ENCODE measurements around the gene CDC20B.
A peak's percentile ranks its signal among the peaks of the same experiment; 100 is the strongest.
"Not testable (repeated sequence)": the region's sequence is repeated elsewhere in the genome, so short reads cannot be mapped to it uniquely, and the experiment has no call there.

The CDC20B gene

GRCh38 chr5:55102348-55102747 lies 70.6 kb downstream of the CDC20B start, which contains the start of gene GZMA:
Gene GZMA, plus strand, starts transcription at chr5:55102646. Its CDS starts 37 bp downstream, at chr5:55102683.
- Histone ChIP-seq H4K20me1 (ENCODE audit: insufficient read depth, low read length) (no peaks in the 10 kb centered on the region), H3K27me3 (ENCODE audit: insufficient read depth, low read length, poor library complexity) (no peaks in the 10 kb centered on the region), H3K4me3 (ENCODE audit: low read depth in 1 of 2, low read length in 2 of 2) (peak within 1 kb of the TSS in 1 of 2 experiments; percentile 50; a peak in 2 of 4 replicates), H3K4me2 (ENCODE audit: insufficient read depth, low read length) (peak within 1 kb of the TSS; percentile 70), H3K9ac (ENCODE audit: low read depth, low read length) (peak within 1 kb of the TSS; percentile 38), H3K36me3 (ENCODE audit: insufficient read depth, low read length) (no peaks in the 10 kb centered on the region), H3K9me3 (ENCODE audit: insufficient read depth, low read length, severe bottlenecking) (no peaks in the 10 kb centered on the region), H3K4me1 (ENCODE audit: insufficient read depth, low read length) (peaks cover 46% of the 10 kb centered on the region), H3K79me2 (ENCODE audit: insufficient read depth, low read length) (no peaks in the 10 kb centered on the region), H3K27ac (ENCODE audit: low read length) (peak within 1 kb of the TSS; percentile 83), H2AFZ (ENCODE audit: low read depth, low read length) (no peak within 1 kb of the TSS)
- ATAC-seq (ENCODE audit: insufficient read depth, low read depth) (peak; percentile 89), DNase-seq (peak; percentile 74)
- TF ChIP-seq EZH2 (IDR thresholded peaks at IDR 0.05; ENCODE audit: borderline replicate concordance, low read depth, low read length, severe bottlenecking): no peak
- TF ChIP-seq, protein P1, sequence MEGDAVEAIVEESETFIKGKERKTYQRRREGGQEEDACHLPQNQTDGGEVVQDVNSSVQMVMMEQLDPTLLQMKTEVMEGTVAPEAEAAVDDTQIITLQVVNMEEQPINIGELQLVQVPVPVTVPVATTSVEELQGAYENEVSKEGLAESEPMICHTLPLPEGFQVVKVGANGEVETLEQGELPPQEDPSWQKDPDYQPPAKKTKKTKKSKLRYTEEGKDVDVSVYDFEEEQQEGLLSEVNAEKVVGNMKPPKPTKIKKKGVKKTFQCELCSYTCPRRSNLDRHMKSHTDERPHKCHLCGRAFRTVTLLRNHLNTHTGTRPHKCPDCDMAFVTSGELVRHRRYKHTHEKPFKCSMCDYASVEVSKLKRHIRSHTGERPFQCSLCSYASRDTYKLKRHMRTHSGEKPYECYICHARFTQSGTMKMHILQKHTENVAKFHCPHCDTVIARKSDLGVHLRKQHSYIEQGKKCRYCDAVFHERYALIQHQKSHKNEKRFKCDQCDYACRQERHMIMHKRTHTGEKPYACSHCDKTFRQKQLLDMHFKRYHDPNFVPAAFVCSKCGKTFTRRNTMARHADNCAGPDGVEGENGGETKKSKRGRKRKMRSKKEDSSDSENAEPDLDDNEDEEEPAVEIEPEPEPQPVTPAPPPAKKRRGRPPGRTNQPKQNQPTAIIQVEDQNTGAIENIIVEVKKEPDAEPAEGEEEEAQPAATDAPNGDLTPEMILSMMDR (IDR thresholded peaks at IDR 0.05; ENCODE audit: borderline replicate concordance, extremely low read depth, low read length, poor library complexity, severe bottlenecking): peak; percentile 46

DNA sequence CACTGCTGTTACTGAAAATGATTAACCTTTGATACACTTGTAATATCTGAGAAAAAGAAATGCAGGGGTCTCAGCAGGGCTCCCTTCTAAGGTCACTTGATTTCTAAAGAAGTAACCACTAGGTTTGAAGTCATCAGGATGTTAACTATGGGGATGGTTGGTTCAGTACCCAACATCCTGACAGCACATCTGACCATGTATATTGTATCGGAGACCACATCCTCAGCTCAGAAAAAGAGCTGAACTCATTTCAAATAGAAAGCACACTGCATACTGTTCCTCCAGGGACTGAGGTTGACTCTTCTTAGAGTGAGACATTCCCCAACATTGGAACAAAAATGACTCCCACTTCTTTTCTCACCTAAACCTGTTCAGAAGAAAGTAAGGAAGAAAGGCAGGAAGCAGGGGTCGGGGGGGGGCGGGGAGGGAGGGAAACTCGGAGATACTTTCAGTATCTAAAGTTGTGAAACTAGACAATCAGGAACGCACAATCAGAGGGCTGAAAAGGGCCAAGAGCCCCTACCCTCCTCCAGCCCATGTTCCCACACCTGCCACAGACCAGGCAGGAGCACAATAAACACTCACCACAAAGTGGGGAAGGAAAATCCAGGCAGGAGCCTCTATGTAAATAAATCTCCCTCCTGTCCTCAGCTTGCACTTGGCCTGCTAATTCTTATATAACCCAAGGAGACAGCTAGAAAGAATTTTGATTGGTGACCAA lies 71.3 kb downstream of the CDC20B start:
- peak; percentile 83 for ATAC-seq (ENCODE audit: insufficient read depth, low read depth)
- Histone ChIP-seq H3K4me2 (ENCODE audit: insufficient read depth, low read length) (peak overlapping the region; percentile 70), H3K27ac (ENCODE audit: low read length) (peak overlapping the region; percentile 83)

GRCh38 chr5:55101148-55101547 lies 71.8 kb downstream of the CDC20B start:
- not testable (repeated sequence) for H3K4me3 ChIP-seq (ENCODE audit: low read depth in 1 of 2, low read length in 2 of 2); H3K9me3 ChIP-seq (ENCODE audit: insufficient read depth, low read length, severe bottlenecking); H3K36me3 ChIP-seq (ENCODE audit: insufficient read depth, low read length); H3K27me3 ChIP-seq (ENCODE audit: insufficient read depth, low read length, poor library complexity); ATAC-seq (ENCODE audit: insufficient read depth, low read depth); H3K9ac ChIP-seq (ENCODE audit: low read depth, low read length); H4K20me1 ChIP-seq (ENCODE audit: insufficient read depth, low read length); DNase-seq; H3K79me2 ChIP-seq (ENCODE audit: insufficient read depth, low read length); H2AFZ ChIP-seq (ENCODE audit: low read depth, low read length)
- peak overlapping the region; percentile 70 for H3K4me2 ChIP-seq (ENCODE audit: insufficient read depth, low read length)
- H3K4me1 ChIP-seq (ENCODE audit: insufficient read depth, low read length): peaks cover 58% of the 10 kb centered on the region
- H3K27ac ChIP-seq (ENCODE audit: low read length): peak overlapping the region; percentile 83

More for the DNA sequence above, 71.3 kb downstream of the CDC20B start:
- TF ChIP-seq, protein P1 (IDR thresholded peaks at IDR 0.05; ENCODE audit: borderline replicate concordance, extremely low read depth, low read length, poor library complexity, severe bottlenecking): no peak
- no peak for TF ChIP-seq EZH2 (IDR thresholded peaks at IDR 0.05; ENCODE audit: borderline replicate concordance, low read depth, low read length, severe bottlenecking)
- Histone ChIP-seq H3K4me1 (ENCODE audit: insufficient read depth, low read length) (peaks cover 53% of the 10 kb centered on the region), H3K79me2 (ENCODE audit: insufficient read depth, low read length) (no peaks in the 10 kb centered on the region), H3K4me3 (ENCODE audit: low read depth in 1 of 2, low read length in 2 of 2) (peak overlapping the region in 1 of 2 experiments; percentile 50; a peak in 2 of 4 replicates), H3K36me3 (ENCODE audit: insufficient read depth, low read length) (no peaks in the 10 kb centered on the region), H2AFZ (ENCODE audit: low read depth, low read length) (no peak overlapping the region), H3K9me3 (ENCODE audit: insufficient read depth, low read length, severe bottlenecking) (no peaks in the 10 kb centered on the region), H4K20me1 (ENCODE audit: insufficient read depth, low read length) (no peaks in the 10 kb centered on the region), H3K27me3 (ENCODE audit: insufficient read depth, low read length, poor library complexity) (no peaks in the 10 kb centered on the region), H3K9ac (ENCODE audit: low read depth, low read length) (peak overlapping the region; percentile 38)
- DNase-seq: peak; percentile 54

- Histone ChIP-seq H3K4me1 (ENCODE audit: insufficient read depth, low read length) (peaks cover 29% of the 10 kb centered on the region), H3K27me3 (ENCODE audit: insufficient read depth, low read length, poor library complexity) (no peaks in the 10 kb centered on the region), H3K36me3 (ENCODE audit: insufficient read depth, low read length) (no peaks in the 10 kb centered on the region), H3K27ac (ENCODE audit: low read length) (peak overlapping the region; percentile 37), H3K79me2 (ENCODE audit: insufficient read depth, low read length) (no peaks in the 10 kb centered on the region), H3K9me3 (ENCODE audit: insufficient read depth, low read length, severe bottlenecking) (no peaks in the 10 kb centered on the region), H4K20me1 (ENCODE audit: insufficient read depth, low read length) (no peaks in the 10 kb centered on the region), H3K4me2 (ENCODE audit: insufficient read depth, low read length) (no peak overlapping the region), H3K9ac (ENCODE audit: low read depth, low read length) (no peak overlapping the region), H3K4me3 (ENCODE audit: low read depth in 1 of 2, low read length in 2 of 2) (no peak overlapping the region), H2AFZ (ENCODE audit: low read depth, low read length) (0 out of 2 replicates have a peak overlapping the region, but pooled peaks have one; percentile 47)
- no peak for TF ChIP-seq EZH2 (IDR thresholded peaks at IDR 0.05; ENCODE audit: borderline replicate concordance, low read depth, low read length, severe bottlenecking)
- TF ChIP-seq, protein P1 (IDR thresholded peaks at IDR 0.05; ENCODE audit: borderline replicate concordance, extremely low read depth, low read length, poor library complexity, severe bottlenecking): no peak
- ATAC-seq (ENCODE audit: insufficient read depth, low read depth) (no peak), DNase-seq (peak; percentile 22)
These were observed 76.1 kb downstream of the CDC20B start for GRCh38 chr5:55096861-55097260.

All from DND-41 (cell line).